ENCODE measurements around the gene RPE. TPM values are rescaled to one million over a fixed set of nuclear protein-coding genes. Genes with fewer than 3 reads are reported as not detected.

The RPE gene
- total and polyA plus RNA-seq, 10 of the 15 experiments (the other 5 are each of a cell fraction or from before 2014, with no cell fraction given): 41.5 to 75.3 (median 46.8) TPM

DNA sequence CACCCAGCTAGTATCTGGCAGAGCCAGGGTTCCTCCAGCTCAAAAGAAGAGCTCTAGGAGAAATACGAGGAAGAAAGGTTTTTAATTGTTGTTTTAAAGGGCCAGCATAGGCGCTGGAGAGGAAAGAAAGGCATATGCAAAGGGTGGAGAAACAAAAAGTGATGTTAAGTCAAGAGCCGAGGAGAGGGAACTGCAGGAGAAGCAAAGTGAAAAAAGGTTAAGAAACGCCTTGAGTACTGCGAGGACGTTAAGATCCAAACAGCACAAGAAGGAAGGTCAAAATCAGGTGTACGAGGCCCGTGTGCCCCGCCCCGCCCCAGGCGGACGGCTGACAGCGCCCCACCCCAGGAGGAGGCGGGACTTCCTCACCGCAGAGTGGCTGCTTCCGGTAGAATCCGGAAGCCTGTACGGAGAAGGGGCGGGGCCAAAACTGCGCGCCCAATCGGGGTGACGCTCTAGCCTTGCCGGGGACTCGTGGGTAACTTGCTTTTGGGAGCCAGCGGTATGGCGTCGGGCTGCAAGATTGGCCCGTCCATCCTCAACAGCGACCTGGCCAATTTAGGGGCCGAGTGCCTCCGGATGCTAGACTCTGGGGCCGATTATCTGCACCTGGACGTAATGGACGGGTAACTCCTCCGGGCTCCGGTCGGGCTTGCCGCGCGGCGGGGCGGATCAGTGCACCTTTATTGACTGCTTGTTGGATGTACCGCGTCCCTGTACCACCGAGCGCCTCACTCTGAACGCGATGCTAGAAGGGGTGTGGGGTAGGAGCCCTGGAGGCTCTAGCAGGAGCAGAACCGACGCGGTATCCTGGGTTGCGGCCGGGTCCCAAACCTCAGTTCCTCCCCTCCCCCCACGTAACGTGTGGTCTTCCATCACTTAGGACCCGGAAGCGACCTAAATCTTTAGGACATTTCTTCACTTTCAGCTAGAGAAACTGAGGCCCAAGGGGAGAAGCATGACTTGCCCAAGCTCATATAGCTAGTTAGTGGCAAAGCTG, at the start of gene RPE (continued):
- TF ChIP-seq RUNX3 (IDR thresholded peaks at IDR 0.05; ENCODE audit: low read length) (peak; percentile 79), CREM (IDR thresholded peaks at IDR 0.05; ENCODE audit: low read depth) (peak; percentile 50; the same call in 1 of the 2 replicates), ZNF207 (IDR thresholded peaks at IDR 0.05; ENCODE audit: borderline replicate concordance) (0 out of 2 replicates have a peak, but pooled peaks have one; percentile 12), YBX1 (IDR thresholded peaks at IDR 0.05) (no peak)
- TF ChIP-seq, protein P1, sequence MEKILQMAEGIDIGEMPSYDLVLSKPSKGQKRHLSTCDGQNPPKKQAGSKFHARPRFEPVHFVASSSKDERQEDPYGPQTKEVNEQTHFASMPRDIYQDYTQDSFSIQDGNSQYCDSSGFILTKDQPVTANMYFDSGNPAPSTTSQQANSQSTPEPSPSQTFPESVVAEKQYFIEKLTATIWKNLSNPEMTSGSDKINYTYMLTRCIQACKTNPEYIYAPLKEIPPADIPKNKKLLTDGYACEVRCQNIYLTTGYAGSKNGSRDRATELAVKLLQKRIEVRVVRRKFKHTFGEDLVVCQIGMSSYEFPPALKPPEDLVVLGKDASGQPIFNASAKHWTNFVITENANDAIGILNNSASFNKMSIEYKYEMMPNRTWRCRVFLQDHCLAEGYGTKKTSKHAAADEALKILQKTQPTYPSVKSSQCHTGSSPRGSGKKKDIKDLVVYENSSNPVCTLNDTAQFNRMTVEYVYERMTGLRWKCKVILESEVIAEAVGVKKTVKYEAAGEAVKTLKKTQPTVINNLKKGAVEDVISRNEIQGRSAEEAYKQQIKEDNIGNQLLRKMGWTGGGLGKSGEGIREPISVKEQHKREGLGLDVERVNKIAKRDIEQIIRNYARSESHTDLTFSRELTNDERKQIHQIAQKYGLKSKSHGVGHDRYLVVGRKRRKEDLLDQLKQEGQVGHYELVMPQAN (conservative IDR thresholded peaks at IDR 0.05): peak; percentile 82; the same call in 1 of the 2 replicates

DNA sequence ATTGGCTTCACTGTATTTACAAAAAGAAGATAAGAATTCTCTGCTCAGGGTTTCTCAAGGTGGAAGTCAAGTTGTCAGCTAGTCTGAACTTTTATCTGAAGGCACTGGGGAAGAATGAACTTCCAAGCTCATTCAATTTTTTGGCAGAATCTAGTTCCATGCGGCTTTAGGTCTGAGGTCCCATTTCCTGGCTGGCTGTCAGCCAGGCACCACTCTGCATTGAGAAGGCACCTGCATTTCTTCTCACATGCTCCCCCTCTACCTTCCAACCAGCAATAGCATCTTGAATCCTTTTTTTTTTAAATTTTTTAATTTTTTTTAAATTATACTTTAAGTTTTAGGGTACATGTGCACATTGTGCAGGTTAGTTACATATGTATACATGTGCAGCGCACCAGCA, 46.2 kb upstream of the RPE start:
- intact Hi-C loops (cut with micrococcal nuclease; ENCODE audit: unreplicated experiment): no loop called here
- TF ChIP-seq ZNF622 (IDR thresholded peaks at IDR 0.05): no peak
- TF ChIP-seq, protein P2, sequence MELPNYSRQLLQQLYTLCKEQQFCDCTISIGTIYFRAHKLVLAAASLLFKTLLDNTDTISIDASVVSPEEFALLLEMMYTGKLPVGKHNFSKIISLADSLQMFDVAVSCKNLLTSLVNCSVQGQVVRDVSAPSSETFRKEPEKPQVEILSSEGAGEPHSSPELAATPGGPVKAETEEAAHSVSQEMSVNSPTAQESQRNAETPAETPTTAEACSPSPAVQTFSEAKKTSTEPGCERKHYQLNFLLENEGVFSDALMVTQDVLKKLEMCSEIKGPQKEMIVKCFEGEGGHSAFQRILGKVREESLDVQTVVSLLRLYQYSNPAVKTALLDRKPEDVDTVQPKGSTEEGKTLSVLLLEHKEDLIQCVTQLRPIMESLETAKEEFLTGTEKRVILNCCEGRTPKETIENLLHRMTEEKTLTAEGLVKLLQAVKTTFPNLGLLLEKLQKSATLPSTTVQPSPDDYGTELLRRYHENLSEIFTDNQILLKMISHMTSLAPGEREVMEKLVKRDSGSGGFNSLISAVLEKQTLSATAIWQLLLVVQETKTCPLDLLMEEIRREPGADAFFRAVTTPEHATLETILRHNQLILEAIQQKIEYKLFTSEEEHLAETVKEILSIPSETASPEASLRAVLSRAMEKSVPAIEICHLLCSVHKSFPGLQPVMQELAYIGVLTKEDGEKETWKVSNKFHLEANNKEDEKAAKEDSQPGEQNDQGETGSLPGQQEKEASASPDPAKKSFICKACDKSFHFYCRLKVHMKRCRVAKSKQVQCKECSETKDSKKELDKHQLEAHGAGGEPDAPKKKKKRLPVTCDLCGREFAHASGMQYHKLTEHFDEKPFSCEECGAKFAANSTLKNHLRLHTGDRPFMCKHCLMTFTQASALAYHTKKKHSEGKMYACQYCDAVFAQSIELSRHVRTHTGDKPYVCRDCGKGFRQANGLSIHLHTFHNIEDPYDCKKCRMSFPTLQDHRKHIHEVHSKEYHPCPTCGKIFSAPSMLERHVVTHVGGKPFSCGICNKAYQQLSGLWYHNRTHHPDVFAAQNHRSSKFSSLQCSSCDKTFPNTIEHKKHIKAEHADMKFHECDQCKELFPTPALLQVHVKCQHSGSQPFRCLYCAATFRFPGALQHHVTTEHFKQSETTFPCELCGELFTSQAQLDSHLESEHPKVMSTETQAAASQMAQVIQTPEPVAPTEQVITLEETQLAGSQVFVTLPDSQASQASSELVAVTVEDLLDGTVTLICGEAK (IDR thresholded peaks at IDR 0.05; ENCODE audit: borderline replicate concordance): no peak
- TF ChIP-seq BACH1 (IDR thresholded peaks at IDR 0.05; ENCODE audit: borderline replicate concordance): no peak
- TF ChIP-seq MEF2A (IDR thresholded peaks at IDR 0.05; ENCODE audit: insufficient read depth, low read depth, low read length): no peak
- TF ChIP-seq MEF2B (IDR thresholded peaks at IDR 0.05; ENCODE audit: partially characterized antibody, poor library complexity, severe bottlenecking): no peak
- TF ChIP-seq ZNF384 (IDR thresholded peaks at IDR 0.05; ENCODE audit: borderline replicate concordance, low read depth, low read length): no peak
- TF ChIP-seq, protein P3, sequence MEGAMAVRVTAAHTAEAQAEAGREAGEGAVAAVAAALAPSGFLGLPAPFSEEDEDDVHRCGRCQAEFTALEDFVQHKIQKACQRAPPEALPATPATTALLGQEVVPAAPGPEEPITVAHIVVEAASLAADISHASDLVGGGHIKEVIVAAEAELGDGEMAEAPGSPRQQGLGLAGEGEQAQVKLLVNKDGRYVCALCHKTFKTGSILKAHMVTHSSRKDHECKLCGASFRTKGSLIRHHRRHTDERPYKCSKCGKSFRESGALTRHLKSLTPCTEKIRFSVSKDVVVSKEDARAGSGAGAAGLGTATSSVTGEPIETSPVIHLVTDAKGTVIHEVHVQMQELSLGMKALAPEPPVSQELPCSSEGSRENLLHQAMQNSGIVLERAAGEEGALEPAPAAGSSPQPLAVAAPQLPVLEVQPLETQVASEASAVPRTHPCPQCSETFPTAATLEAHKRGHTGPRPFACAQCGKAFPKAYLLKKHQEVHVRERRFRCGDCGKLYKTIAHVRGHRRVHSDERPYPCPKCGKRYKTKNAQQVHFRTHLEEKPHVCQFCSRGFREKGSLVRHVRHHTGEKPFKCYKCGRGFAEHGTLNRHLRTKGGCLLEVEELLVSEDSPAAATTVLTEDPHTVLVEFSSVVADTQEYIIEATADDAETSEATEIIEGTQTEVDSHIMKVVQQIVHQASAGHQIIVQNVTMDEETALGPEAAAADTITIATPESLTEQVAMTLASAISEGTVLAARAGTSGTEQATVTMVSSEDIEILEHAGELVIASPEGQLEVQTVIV (IDR thresholded peaks at IDR 0.05; ENCODE audit: borderline replicate concordance, partially characterized antibody): no peak

More for the DNA sequence above, 46.2 kb upstream of the RPE start:
- CTCF ChIA-PET: interaction anchor here (1.2 kb wide), 1 partner anchor 64 kb away, joined by 4 read pairs; no protein-coding TSS in a partner anchor
- no peak for FAIRE-seq
- Histone ChIP-seq H3K36me3 (ENCODE audit: control insufficient read depth in 2 of 2, insufficient read depth in 2 of 2, low read length in 1 of 2) (no peaks in the 10 kb centered on the region), H3K9me3 (replicated peaks; ENCODE audit: control insufficient read depth, insufficient read depth, low read length) (no peaks in the 10 kb centered on the region), H2AFZ (ENCODE audit: control insufficient read depth, low read depth, low read length) (no peak overlapping the region), H4K20me1 (ENCODE audit: control insufficient read depth, insufficient read depth) (no peaks in the 10 kb centered on the region; the same call in 1 of the 2 replicates), H3K4me2 (ENCODE audit: control insufficient read depth, insufficient read depth) (no peak overlapping the region), H3K27ac (ENCODE audit: control insufficient read depth, insufficient read depth) (no peak overlapping the region), H3K79me2 (ENCODE audit: control insufficient read depth, insufficient read depth, low read length) (no peaks in the 10 kb centered on the region), H3K4me1 (ENCODE audit: control insufficient read depth, insufficient read depth, low read length) (no peaks in the 10 kb centered on the region), H3K27me3 (replicated peaks in 1 of 2; ENCODE audit: control insufficient read depth in 2 of 2, insufficient read depth in 2 of 2, low read length in 1 of 2) (no peaks in the 10 kb centered on the region; a peak in 1 of 4 replicates), H3K9ac (ENCODE audit: control insufficient read depth, insufficient read depth, low read length) (no peak overlapping the region), H3K4me3 (no peak overlapping the region)
- DNase-seq (ENCODE audit: low read depth, low spot score): no peak
- POLR2A ChIA-PET: no interaction called here
- in situ Hi-C loops (cut with MboI): no loop called here
- WGBS (ENCODE audit: insufficient coverage, insufficient replicate concordance, low lambda C conversion rate, missing lambda C conversion rate): 76% methylated on average over 2 of the region's 2 CpGs
- RAD21 ChIA-PET (ENCODE audit: unreplicated experiment): no interaction called here
- no TSS peak for BruUV-seq (replicated peaks)
- ATAC-seq: no peak
- SMC1A ChIA-PET (ENCODE audit: uncharacterized antibody, unreplicated experiment): interaction anchor here (0.6 to 1.2 kb wide), 3 partner anchors 13 to 393 kb away, joined by 3 read pairs; no protein-coding TSS in a partner anchor

Measured in GM12878 (cell line).